Osteocyte (in vitro differentiated cells): ENCODE data around the gene RIMS4. TPM values are rescaled to one million over a fixed set of nuclear protein-coding genes. Genes with fewer than 3 reads are reported as not detected.

Source experiments
- DNase-seq: peaks from one replicate; pipeline ENCODE4 v3.0.0; 2021; ENCODE audit warnings: mixed read lengths; ENCODE audit not compliant: unreplicated experiment; ENCODE audit errors: extremely low spot score
- H3K27ac Mint-ChIP-seq: one replicate; pipeline ENCODE4 v1.8.0; 2021; ENCODE audit warnings: mild to moderate bottlenecking, mixed read lengths; ENCODE audit not compliant: unreplicated experiment
- H3K27me3 Mint-ChIP-seq: one replicate; pipeline ENCODE4 v1.8.0; 2021; ENCODE audit warnings: mixed read lengths; ENCODE audit not compliant: unreplicated experiment
- H3K36me3 Mint-ChIP-seq: one replicate; pipeline ENCODE4 v1.8.0; 2021; ENCODE audit warnings: mixed read lengths; ENCODE audit not compliant: unreplicated experiment
- H3K4me1 Mint-ChIP-seq: one replicate; pipeline ENCODE4 v1.8.0; 2021; ENCODE audit warnings: mixed read lengths; ENCODE audit not compliant: unreplicated experiment
- H3K4me3 Mint-ChIP-seq: one replicate; pipeline ENCODE4 v1.8.0; 2021; ENCODE audit warnings: mild to moderate bottlenecking, moderate library complexity, mixed read lengths; ENCODE audit not compliant: unreplicated experiment
- H3K9me3 Mint-ChIP-seq: one replicate; pipeline ENCODE4 v1.8.0; 2021; ENCODE audit warnings: mixed read lengths; ENCODE audit not compliant: unreplicated experiment
- total RNA-seq: library from RNA; stranded (reverse); gene quantifications from 2 replicates; pipeline ENCODE4 v1.2.1, GENCODE V29; 2021
- TF ChIP-seq, protein P1 (sequence below): fragments of 200-600 bp; sonication (generic); IDR thresholded peaks from 2 replicates; pipeline ENCODE4 v1.5.0; 2021; ENCODE audit warnings: antibody characterized with exemption, mild to moderate bottlenecking, moderate library complexity

RIMS4 gene
- total RNA-seq, 1 donor from 2014 or later = 0.75 TPM

DNA sequence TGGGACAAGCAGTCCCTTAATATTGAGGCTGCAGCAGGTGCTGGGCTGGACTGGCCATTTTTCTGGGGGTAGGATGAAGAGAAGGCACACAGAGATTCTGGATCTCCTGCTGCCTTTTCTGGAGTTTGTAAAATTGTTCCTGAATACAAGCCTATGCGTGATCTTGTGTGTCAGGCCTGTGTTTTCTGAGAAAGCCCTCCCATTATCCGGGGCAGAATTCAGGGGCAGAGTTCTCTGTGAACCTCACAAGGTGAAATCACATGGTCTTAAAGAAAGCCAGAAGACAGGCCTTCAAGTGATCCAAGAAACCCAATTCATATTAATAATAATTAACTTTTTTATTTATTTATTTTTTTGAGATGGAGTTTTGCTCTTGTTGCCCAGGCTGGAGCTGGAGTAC lies 82.7 kb downstream of the RIMS4 start:
- TF ChIP-seq, protein P1, sequence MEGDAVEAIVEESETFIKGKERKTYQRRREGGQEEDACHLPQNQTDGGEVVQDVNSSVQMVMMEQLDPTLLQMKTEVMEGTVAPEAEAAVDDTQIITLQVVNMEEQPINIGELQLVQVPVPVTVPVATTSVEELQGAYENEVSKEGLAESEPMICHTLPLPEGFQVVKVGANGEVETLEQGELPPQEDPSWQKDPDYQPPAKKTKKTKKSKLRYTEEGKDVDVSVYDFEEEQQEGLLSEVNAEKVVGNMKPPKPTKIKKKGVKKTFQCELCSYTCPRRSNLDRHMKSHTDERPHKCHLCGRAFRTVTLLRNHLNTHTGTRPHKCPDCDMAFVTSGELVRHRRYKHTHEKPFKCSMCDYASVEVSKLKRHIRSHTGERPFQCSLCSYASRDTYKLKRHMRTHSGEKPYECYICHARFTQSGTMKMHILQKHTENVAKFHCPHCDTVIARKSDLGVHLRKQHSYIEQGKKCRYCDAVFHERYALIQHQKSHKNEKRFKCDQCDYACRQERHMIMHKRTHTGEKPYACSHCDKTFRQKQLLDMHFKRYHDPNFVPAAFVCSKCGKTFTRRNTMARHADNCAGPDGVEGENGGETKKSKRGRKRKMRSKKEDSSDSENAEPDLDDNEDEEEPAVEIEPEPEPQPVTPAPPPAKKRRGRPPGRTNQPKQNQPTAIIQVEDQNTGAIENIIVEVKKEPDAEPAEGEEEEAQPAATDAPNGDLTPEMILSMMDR = no peak
- H3K4me1 Mint-ChIP-seq = peaks cover 54% of the 10 kb centered on the region
- no peak for DNase-seq
- H3K36me3 Mint-ChIP-seq = no peaks in the 10 kb centered on the region
- peak overlapping the region; percentile 59 for H3K27ac Mint-ChIP-seq
- no peak overlapping the region for H3K4me3 Mint-ChIP-seq
- H3K9me3 Mint-ChIP-seq = no peaks in the 10 kb centered on the region
- H3K27me3 Mint-ChIP-seq = no peaks in the 10 kb centered on the region

DNA sequence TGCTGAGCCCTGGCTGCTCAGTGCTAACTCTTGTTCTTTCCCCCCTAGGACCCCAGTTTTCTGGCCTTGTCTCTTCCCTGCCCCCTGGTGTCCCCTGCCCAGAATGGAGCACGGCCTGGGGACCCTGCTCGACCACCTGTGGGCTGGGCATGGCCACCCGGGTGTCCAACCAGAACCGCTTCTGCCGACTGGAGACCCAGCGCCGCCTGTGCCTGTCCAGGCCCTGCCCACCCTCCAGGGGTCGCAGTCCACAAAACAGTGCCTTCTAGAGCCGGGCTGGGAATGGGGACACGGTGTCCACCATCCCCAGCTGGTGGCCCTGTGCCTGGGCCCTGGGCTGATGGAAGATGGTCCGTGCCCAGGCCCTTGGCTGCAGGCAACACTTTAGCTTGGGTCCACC lies 83.3 kb downstream of the RIMS4 start:
- H3K4me3 Mint-ChIP-seq = no peak overlapping the region
- H3K4me1 Mint-ChIP-seq = peaks cover 53% of the 10 kb centered on the region
- H3K27me3 Mint-ChIP-seq = no peaks in the 10 kb centered on the region
- no peaks in the 10 kb centered on the region for H3K9me3 Mint-ChIP-seq
- TF ChIP-seq, protein P1 = no peak
- no peak overlapping the region for H3K27ac Mint-ChIP-seq
- DNase-seq = no peak
- H3K36me3 Mint-ChIP-seq = no peaks in the 10 kb centered on the region

DNA sequence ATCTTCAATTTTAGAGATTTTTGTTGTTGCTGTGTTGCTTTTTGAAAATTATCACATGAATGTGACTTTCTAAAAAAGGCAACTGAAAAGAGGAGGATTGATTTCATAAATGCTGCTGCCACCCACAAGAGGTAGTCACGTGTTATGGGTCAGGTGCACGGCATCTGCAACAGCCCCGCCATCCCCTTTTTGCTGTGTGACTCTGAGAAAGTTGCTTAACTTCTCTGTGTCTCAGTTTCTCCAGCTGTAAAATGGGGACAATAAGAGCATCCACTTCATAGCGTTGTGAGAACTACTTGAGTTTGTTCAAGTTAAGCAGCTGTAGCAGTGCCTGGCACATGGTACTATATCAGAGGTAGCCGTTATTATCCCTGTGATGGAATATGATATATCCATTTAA lies 84.5 kb downstream of the RIMS4 start:
- Mint-ChIP-seq H3K27me3 (no peaks in the 10 kb centered on the region), H3K9me3 (no peaks in the 10 kb centered on the region), H3K27ac (no peak overlapping the region), H3K4me3 (no peak overlapping the region), H3K4me1 (peaks cover 56% of the 10 kb centered on the region), H3K36me3 (no peaks in the 10 kb centered on the region)
- no peak for DNase-seq
- TF ChIP-seq, protein P1 = no peak

GRCh38 chr20:44724423-44725091 lies 85.8 kb downstream of the RIMS4 start:
- H3K4me3 Mint-ChIP-seq = no peak overlapping the region
- H3K9me3 Mint-ChIP-seq = no peaks in the 10 kb centered on the region
- no peak overlapping the region for H3K27ac Mint-ChIP-seq
- H3K36me3 Mint-ChIP-seq = no peaks in the 10 kb centered on the region
- DNase-seq = no peak
- no peaks in the 10 kb centered on the region for H3K27me3 Mint-ChIP-seq
- TF ChIP-seq, protein P1 = no peak
- peaks cover 53% of the 10 kb centered on the region for H3K4me1 Mint-ChIP-seq

GRCh38 chr20:44723798-44724362 lies 86.5 kb downstream of the RIMS4 start:
- Mint-ChIP-seq H3K36me3 (no peaks in the 10 kb centered on the region), H3K27ac (peak overlapping the region; percentile 72), H3K9me3 (no peaks in the 10 kb centered on the region), H3K27me3 (no peaks in the 10 kb centered on the region), H3K4me3 (no peak overlapping the region), H3K4me1 (peaks cover 46% of the 10 kb centered on the region)
- no peak for DNase-seq
- TF ChIP-seq, protein P1 = no peak
